GM21786 (cell line): ENCODE measurements around the gene ZBTB7C.

Experiments used
- ATAC-seq: cut with Tn5 transposase; IDR thresholded peaks from one replicate; pipeline ENCODE4 v1.9.1; 2021; ENCODE audit not compliant: unreplicated experiment

ZBTB7C gene

GRCh38 chr18:48100651-48101165, 308.5 kb downstream of the ZBTB7C start:
- no peak for ATAC-seq

GRCh38 chr18:48100165-48100575, 309.0 kb downstream of the ZBTB7C start:
- ATAC-seq: no peak

GRCh38 chr18:48099481-48100164, 309.6 kb downstream of the ZBTB7C start:
- no peak for ATAC-seq

GRCh38 chr18:48098538-48098937, 310.6 kb downstream of the ZBTB7C start:
- ATAC-seq: no peak

- ATAC-seq: no peak
These were observed 311.2 kb downstream of the ZBTB7C start for GRCh38 chr18:48098007-48098406.

GRCh38 chr18:48095726-48096125, 313.5 kb downstream of the ZBTB7C start:
- no peak for ATAC-seq

- no peak for ATAC-seq
These were observed 316.1 kb downstream of the ZBTB7C start for GRCh38 chr18:48093104-48093503.

GRCh38 chr18:48091869-48092497, 317.2 kb downstream of the ZBTB7C start:
- ATAC-seq: no peak

GRCh38 chr18:48090702-48091101, 318.5 kb downstream of the ZBTB7C start:
- ATAC-seq: no peak

- no peak for ATAC-seq
These were observed 319.2 kb downstream of the ZBTB7C start for GRCh38 chr18:48090021-48090420.

- no peak for ATAC-seq
These were observed 323.2 kb downstream of the ZBTB7C start for GRCh38 chr18:48085781-48086487.

GRCh38 chr18:48084858-48085257, 324.3 kb downstream of the ZBTB7C start:
- ATAC-seq: no peak

GRCh38 chr18:48084041-48084757, 325.0 kb downstream of the ZBTB7C start:
- no peak for ATAC-seq

- ATAC-seq: no peak
These were observed 328.6 kb downstream of the ZBTB7C start for GRCh38 chr18:48080546-48080945.

GRCh38 chr18:48079885-48080284, 329.3 kb downstream of the ZBTB7C start:
- no peak for ATAC-seq

GRCh38 chr18:48078448-48078847, 330.7 kb downstream of the ZBTB7C start:
- ATAC-seq: no peak

- no peak for ATAC-seq
These were observed 331.9 kb downstream of the ZBTB7C start for GRCh38 chr18:48077291-48077690.

- no peak for ATAC-seq
These were observed 332.7 kb downstream of the ZBTB7C start for GRCh38 chr18:48076461-48076860.

- no peak for ATAC-seq
These were observed 333.5 kb downstream of the ZBTB7C start for GRCh38 chr18:48075707-48076093.

GRCh38 chr18:48074929-48075706, 334.1 kb downstream of the ZBTB7C start:
- no peak for ATAC-seq
